ENCODE results near the gene FBN1. TPM values are rescaled to one million over a fixed set of nuclear protein-coding genes. Genes with fewer than 3 reads are reported as not detected.
A peak's percentile ranks its signal among the peaks of the same experiment; 100 is the strongest.

Gene FBN1
- total and polyA plus RNA-seq, 7 donors = 7.7 to 40.6 (median 16.4) TPM

- DNase-seq = peak; percentile 60 to 72
- intact Hi-C loops (cut with DNase I) = no loop called here
Measured at GRCh38 chr15:48682942-48683651, 37.6 kb upstream of the FBN1 start.

GRCh38 chr15:48681353-48681752, 35.8 kb upstream of the FBN1 start:
- ATAC-seq (no peak), DNase-seq (no peak)
- WGBS, 3 donors = 90 to 94% (median 90%) methylated on average over 3 of the region's 3 CpGs
- no peak for TF ChIP-seq CTCF (IDR thresholded peaks at IDR 0.05)
- no peaks in the 10 kb centered on the region for H3K27me3 ChIP-seq (ENCODE audit: insufficient read depth in 3 of 3, low read length in 2 of 3)
- intact Hi-C loops (cut with DNase I) = no loop called here
- H3K9me3 ChIP-seq = no peaks in the 10 kb centered on the region
- no peak overlapping the region for H3K4me3 ChIP-seq
- no peaks in the 10 kb centered on the region for H3K36me3 ChIP-seq (ENCODE audit: insufficient read depth in 1 of 2, low read depth in 1 of 2)
- no peaks in the 10 kb centered on the region for H3K4me1 ChIP-seq
- no peak overlapping the region for H3K27ac ChIP-seq

More at GRCh38 chr15:48682942-48683651, 37.6 kb upstream of the FBN1 start:
- no peak overlapping the region for H3K4me3 ChIP-seq
- no peak for TF ChIP-seq CTCF (IDR thresholded peaks at IDR 0.05)
- 68 to 83% (median 79%) methylated on average over 2 of the region's 2 CpGs for WGBS, 3 donors
- peak; percentile 44 to 81 (median 66) for ATAC-seq
- no peaks in the 10 kb centered on the region for H3K27me3 ChIP-seq (ENCODE audit: insufficient read depth in 3 of 3, low read length in 2 of 3)
- no peaks in the 10 kb centered on the region for H3K36me3 ChIP-seq (ENCODE audit: insufficient read depth in 1 of 2, low read depth in 1 of 2)
- H3K4me1 ChIP-seq = no peaks in the 10 kb centered on the region
- no peaks in the 10 kb centered on the region for H3K9me3 ChIP-seq
- no peak overlapping the region for H3K27ac ChIP-seq

GRCh38 chr15:48680841-48681240, 35.3 kb upstream of the FBN1 start:
- Histone ChIP-seq H3K9me3 (no peaks in the 10 kb centered on the region), H3K27me3 (ENCODE audit: insufficient read depth in 3 of 3, low read length in 2 of 3) (no peaks in the 10 kb centered on the region), H3K4me3 (no peak overlapping the region), H3K4me1 (no peaks in the 10 kb centered on the region), H3K27ac (no peak overlapping the region), H3K36me3 (ENCODE audit: insufficient read depth in 1 of 2, low read depth in 1 of 2) (no peaks in the 10 kb centered on the region)
- intact Hi-C loops (cut with DNase I) = no loop called here
- 84 to 96% (median 96%) methylated on average over 1 of the region's 1 CpG for WGBS, 3 donors
- ATAC-seq = no peak
- no peak for DNase-seq
- TF ChIP-seq CTCF (IDR thresholded peaks at IDR 0.05) = no peak

GRCh38 chr15:48679952-48680351, 34.4 kb upstream of the FBN1 start:
- no peak for TF ChIP-seq CTCF (IDR thresholded peaks at IDR 0.05)
- no peak overlapping the region for H3K4me3 ChIP-seq
- DNase-seq (no peak), ATAC-seq (no peak)
- no peaks in the 10 kb centered on the region for H3K36me3 ChIP-seq (ENCODE audit: insufficient read depth in 1 of 2, low read depth in 1 of 2)
- H3K9me3 ChIP-seq = no peaks in the 10 kb centered on the region
- no peaks in the 10 kb centered on the region for H3K4me1 ChIP-seq
- no peaks in the 10 kb centered on the region for H3K27me3 ChIP-seq (ENCODE audit: insufficient read depth in 3 of 3, low read length in 2 of 3)
- 77 to 87% (median 83%) methylated on average over 2 of the region's 2 CpGs for WGBS, 3 donors
- intact Hi-C loops (cut with DNase I) = no loop called here
- H3K27ac ChIP-seq = no peak overlapping the region

- WGBS, 3 donors = 89 to 91% (median 89%) methylated on average over 7 of the region's 7 CpGs
- Histone ChIP-seq H3K27me3 (ENCODE audit: insufficient read depth in 3 of 3, low read length in 2 of 3) (no peaks in the 10 kb centered on the region), H3K4me3 (no peak overlapping the region), H3K4me1 (no peaks in the 10 kb centered on the region), H3K9me3 (no peaks in the 10 kb centered on the region), H3K27ac (no peak overlapping the region), H3K36me3 (ENCODE audit: insufficient read depth in 1 of 2, low read depth in 1 of 2) (no peaks in the 10 kb centered on the region)
- ATAC-seq (no peak), DNase-seq (no peak)
- intact Hi-C loops (cut with DNase I) = no loop called here
- TF ChIP-seq CTCF (IDR thresholded peaks at IDR 0.05) = no peak
Measured at GRCh38 chr15:48678851-48679250, 33.3 kb upstream of the FBN1 start.
